ENCODE data around the gene GFPT1.
"Not testable (repeated sequence)": the region's sequence is repeated elsewhere in the genome, so short reads cannot be mapped to it uniquely, and the experiment has no call there.

Gene GFPT1

DNA sequence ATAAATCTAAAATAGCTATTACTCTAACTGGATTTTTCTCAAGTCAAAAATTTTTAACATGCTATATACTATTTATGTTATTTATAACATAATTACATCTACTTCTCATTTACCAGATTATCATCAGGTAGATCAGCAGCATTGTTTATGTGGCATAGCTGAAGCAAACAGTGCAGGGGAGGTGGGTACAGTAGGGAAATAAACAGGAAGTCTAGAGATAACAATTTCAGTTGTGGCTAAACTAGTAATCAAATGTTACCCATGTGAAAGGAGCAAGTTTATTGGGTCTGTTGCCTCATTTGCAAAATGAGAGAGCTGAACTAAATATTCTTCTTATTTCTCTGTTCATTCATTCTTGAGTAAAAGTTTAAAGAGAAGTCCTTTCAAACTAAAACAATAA lies 27.7 kb downstream of the GFPT1 start:
- ATAC-seq, result no peak
- H3K9me3 Mint-ChIP-seq, result no peaks in the 10 kb centered on the region

DNA sequence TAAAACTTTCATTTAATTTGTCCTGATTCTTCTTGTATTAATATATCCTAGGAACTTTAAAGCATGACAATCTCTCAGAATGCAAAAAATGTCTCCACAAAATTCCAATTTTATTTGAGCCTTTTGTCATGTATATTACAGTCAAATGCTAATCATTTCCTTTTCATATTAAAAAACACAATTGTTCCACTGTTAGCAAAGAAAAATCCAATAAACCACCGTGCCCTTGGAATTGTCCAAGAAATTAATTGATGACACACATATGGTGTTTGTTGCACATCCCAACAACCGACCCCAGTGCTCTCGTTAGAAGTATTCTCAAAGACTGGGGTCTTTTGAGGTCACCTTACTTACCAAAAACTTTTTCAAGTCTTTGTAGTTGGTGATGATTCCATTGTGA lies 28.1 kb downstream of the GFPT1 start:
- DNase-seq, result no peak
- ATAC-seq, result no peak
- Mint-ChIP-seq H3K27me3 (no peaks in the 10 kb centered on the region), H3K9me3 (no peaks in the 10 kb centered on the region), H3K27ac (peak overlapping the region in 1 of 2 donors; percentile 57), H3K4me1 (no peaks in the 10 kb centered on the region), H3K4me3 (no peak overlapping the region)

More for the DNA sequence above, 27.7 kb downstream of the GFPT1 start:
- Mint-ChIP-seq H3K27ac (no peak overlapping the region), H3K4me1 (no peaks in the 10 kb centered on the region), H3K4me3 (no peak overlapping the region), H3K27me3 (no peaks in the 10 kb centered on the region)
- DNase-seq, result no peak

GRCh38 chr2:69356471-69356870 lies 30.6 kb downstream of the GFPT1 start:
- Mint-ChIP-seq H3K27ac (no peak overlapping the region), H3K4me3 (no peak overlapping the region), H3K9me3 (no peaks in the 10 kb centered on the region), H3K4me1 (no peaks in the 10 kb centered on the region), H3K27me3 (no peaks in the 10 kb centered on the region)
- DNase-seq (no peak), ATAC-seq (no peak)

- H3K27me3 Mint-ChIP-seq, H3K27ac Mint-ChIP-seq, DNase-seq, H3K9me3 Mint-ChIP-seq, ATAC-seq, H3K4me3 Mint-ChIP-seq, H3K4me1 Mint-ChIP-seq: not testable (repeated sequence)
These were observed 32.1 kb downstream of the GFPT1 start for GRCh38 chr2:69354976-69355375.

- Mint-ChIP-seq H3K4me3 (no peak overlapping the region), H3K27ac (no peak overlapping the region), H3K27me3 (no peaks in the 10 kb centered on the region), H3K4me1 (no peaks in the 10 kb centered on the region), H3K9me3 (no peaks in the 10 kb centered on the region)
- ATAC-seq, result no peak
- no peak for DNase-seq
These were observed 33.7 kb downstream of the GFPT1 start for GRCh38 chr2:69353360-69353759.

DNA sequence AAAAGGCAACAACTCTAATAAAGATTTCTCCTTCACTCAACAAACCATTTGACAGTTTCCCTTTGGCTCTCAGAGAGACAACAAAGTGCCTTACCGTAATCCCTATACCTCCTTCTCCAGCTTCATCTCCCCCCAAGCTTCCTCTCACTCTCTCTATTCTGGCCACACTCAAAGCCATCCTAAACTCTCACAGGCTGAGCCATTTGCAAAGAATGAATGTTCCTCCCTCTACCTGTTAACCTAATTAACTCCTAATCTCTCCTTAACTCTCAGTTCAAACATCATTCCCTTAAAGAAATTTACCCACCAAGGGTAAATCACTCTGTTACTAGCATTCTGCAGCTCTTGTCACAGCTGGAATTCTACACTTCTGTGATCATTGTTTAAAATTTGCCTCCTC lies 38.2 kb downstream of the GFPT1 start:
- H3K27ac Mint-ChIP-seq, result no peak overlapping the region

GRCh38 chr2:69345434-69345833 lies 41.6 kb downstream of the GFPT1 start:
- Mint-ChIP-seq H3K27me3 (no peaks in the 10 kb centered on the region), H3K9me3 (no peaks in the 10 kb centered on the region), H3K4me1 (peaks cover 22% of the 10 kb centered on the region), H3K27ac (peak overlapping the region; percentile 82 to 93), H3K4me3 (no peak overlapping the region)
- ATAC-seq (peak; percentile 96), DNase-seq (peak; percentile 26 to 30)

More for the DNA sequence above, 38.2 kb downstream of the GFPT1 start:
- peaks cover 21% of the 10 kb centered on the region for H3K4me1 Mint-ChIP-seq
- H3K27me3 Mint-ChIP-seq, result no peaks in the 10 kb centered on the region
- no peak overlapping the region for H3K4me3 Mint-ChIP-seq
- ATAC-seq (no peak), DNase-seq (no peak)
- H3K9me3 Mint-ChIP-seq, result no peaks in the 10 kb centered on the region

GRCh38 chr2:69344305-69344704 lies 42.7 kb downstream of the GFPT1 start:
- Mint-ChIP-seq H3K4me3 (no peak overlapping the region), H3K9me3 (no peaks in the 10 kb centered on the region), H3K27ac (peak overlapping the region; percentile 75 to 93), H3K4me1 (peaks cover 22% of the 10 kb centered on the region), H3K27me3 (no peaks in the 10 kb centered on the region)
- ATAC-seq (peak; percentile 36), DNase-seq (no peak)

DNA sequence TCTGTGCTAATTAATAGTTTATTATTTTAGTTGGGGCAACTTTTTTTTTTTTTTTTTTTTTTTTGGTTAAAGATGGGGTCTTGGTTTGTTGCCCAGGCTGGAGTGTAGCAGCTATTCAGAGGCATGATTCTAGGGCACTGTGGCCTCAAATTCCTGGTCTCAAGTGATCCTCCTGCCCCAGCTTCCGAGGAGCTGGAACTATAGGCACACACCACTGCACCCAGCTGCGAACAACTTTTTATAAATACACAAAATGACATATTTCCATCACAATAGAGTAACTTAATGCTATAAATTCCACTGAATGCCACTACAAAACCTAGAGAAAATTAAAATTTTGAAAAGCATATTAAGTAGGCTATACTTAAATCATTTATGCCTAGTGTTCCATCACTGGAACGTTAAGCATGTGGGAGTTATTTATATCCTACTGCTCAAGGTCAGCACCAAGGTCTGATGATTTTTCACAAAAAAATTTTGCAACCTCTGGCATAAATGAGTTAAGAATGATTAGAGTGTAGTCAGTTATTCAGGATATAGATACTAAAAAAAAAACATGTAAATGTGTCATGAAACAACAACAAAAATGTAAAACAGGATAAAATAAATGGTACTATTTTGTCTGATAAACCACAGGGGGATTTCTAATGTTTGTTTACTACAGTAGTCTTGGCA lies 46.8 kb downstream of the GFPT1 start:
- H3K27ac Mint-ChIP-seq, result peak overlapping the region in 1 of 2 donors; percentile 9
- peaks cover 16% of the 10 kb centered on the region for H3K4me1 Mint-ChIP-seq
- no peaks in the 10 kb centered on the region for H3K27me3 Mint-ChIP-seq
- no peak overlapping the region for H3K4me3 Mint-ChIP-seq
- ATAC-seq (no peak), DNase-seq (no peak)
- no peaks in the 10 kb centered on the region for H3K9me3 Mint-ChIP-seq

DNA sequence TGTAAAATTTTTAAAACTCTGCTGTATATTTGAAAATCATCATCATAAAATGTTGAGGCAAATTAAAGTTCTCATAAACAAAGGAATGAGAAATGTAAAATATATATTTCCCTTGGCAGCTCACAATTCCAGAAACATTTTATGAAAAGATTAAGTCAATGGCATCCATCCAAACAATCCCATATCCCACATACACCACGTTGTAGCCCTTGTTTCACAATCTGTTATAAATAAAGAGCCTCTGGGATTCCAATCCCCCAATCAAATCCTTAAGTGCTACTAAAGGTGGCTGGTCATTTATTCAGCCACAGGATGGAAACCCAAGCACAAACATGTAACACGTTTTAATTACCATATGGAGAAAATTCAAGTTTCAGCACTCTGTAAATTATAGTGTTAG lies 51.7 kb downstream of the GFPT1 start:
- no peak for DNase-seq
- Mint-ChIP-seq H3K27me3 (no peaks in the 10 kb centered on the region), H3K4me3 (no peak overlapping the region), H3K27ac (no peak overlapping the region), H3K9me3 (no peaks in the 10 kb centered on the region), H3K4me1 (no peaks in the 10 kb centered on the region)
- no peak for ATAC-seq

- H3K4me3 Mint-ChIP-seq, result no peak overlapping the region
These were observed 53.7 kb downstream of the GFPT1 start for GRCh38 chr2:69333352-69333751.

DNA sequence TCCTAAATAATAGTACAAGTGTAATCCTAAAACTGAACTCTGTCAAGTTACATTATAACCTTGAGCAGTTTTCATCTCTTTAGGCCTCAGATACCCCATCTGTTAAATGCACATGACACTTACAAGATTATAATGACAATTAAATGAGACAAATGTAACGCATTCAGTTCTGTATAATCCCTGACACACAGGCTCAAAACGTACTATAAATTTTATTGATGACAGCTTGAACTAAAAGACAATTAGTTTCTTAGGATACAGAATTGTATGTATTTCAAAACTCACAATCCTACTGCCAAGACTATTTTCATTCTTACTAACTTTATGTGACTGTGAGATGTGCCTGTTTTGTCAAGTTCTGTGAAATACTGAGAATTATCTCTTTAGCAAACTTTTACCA lies 56.2 kb downstream of the GFPT1 start:
- H3K9me3 Mint-ChIP-seq, result no peaks in the 10 kb centered on the region
- no peak overlapping the region for H3K27ac Mint-ChIP-seq
- no peak for ATAC-seq
- no peak overlapping the region for H3K4me3 Mint-ChIP-seq
- DNase-seq, result no peak
- no peaks in the 10 kb centered on the region for H3K4me1 Mint-ChIP-seq
- no peaks in the 10 kb centered on the region for H3K27me3 Mint-ChIP-seq

More at GRCh38 chr2:69333352-69333751, 53.7 kb downstream of the GFPT1 start:
- Mint-ChIP-seq H3K27ac (no peak overlapping the region), H3K4me1 (no peaks in the 10 kb centered on the region), H3K9me3 (no peaks in the 10 kb centered on the region), H3K27me3 (no peaks in the 10 kb centered on the region)
- ATAC-seq, result no peak
- no peak for DNase-seq

GRCh38 chr2:69322631-69323030 lies 64.4 kb downstream of the GFPT1 start:
- no peaks in the 10 kb centered on the region for H3K27me3 Mint-ChIP-seq
- H3K4me1 Mint-ChIP-seq, result no peaks in the 10 kb centered on the region
- ATAC-seq (no peak), DNase-seq (no peak)
- no peak overlapping the region for H3K27ac Mint-ChIP-seq
- H3K4me3 Mint-ChIP-seq, result no peak overlapping the region
- H3K9me3 Mint-ChIP-seq, result peaks cover 0 to 3% of the 10 kb centered on the region in 2 donors

GRCh38 chr2:69316550-69316949 lies 70.5 kb downstream of the GFPT1 start:
- no peaks in the 10 kb centered on the region for H3K27me3 Mint-ChIP-seq
- no peak for DNase-seq
- H3K9me3 Mint-ChIP-seq, result peaks cover 0 to 28% of the 10 kb centered on the region in 2 donors
- no peaks in the 10 kb centered on the region for H3K4me1 Mint-ChIP-seq
- no peak for ATAC-seq
- H3K4me3 Mint-ChIP-seq, result no peak overlapping the region
- H3K27ac Mint-ChIP-seq, result no peak overlapping the region

GRCh38 chr2:69315160-69315761 lies 71.8 kb downstream of the GFPT1 start:
- Mint-ChIP-seq H3K9me3 (peaks cover 0 to 28% of the 10 kb centered on the region in 2 donors), H3K4me1 (no peaks in the 10 kb centered on the region), H3K27ac (no peak overlapping the region), H3K27me3 (no peaks in the 10 kb centered on the region), H3K4me3 (no peak overlapping the region)
- ATAC-seq (no peak), DNase-seq (no peak)

GRCh38 chr2:69311024-69311416 lies 76.0 kb downstream of the GFPT1 start:
- no peak for DNase-seq
- Mint-ChIP-seq H3K9me3 (peaks cover 0 to 10% of the 10 kb centered on the region in 2 donors), H3K27me3 (peaks cover 13% of the 10 kb centered on the region), H3K4me3 (no peak overlapping the region), H3K27ac (no peak overlapping the region), H3K4me1 (peaks cover 19% of the 10 kb centered on the region)
- no peak for ATAC-seq
